D721Med (cell line): ENCODE results near the gene EIF1.
"Not testable (repeated sequence)": the region's sequence is repeated elsewhere in the genome, so short reads cannot be mapped to it uniquely, and the experiment has no call there.

Source experiments
- DNase-seq: peaks from one replicate; pipeline ENCODE4 v3.0.0; 2011; ENCODE audit warnings: low spot score; ENCODE audit not compliant: insufficient read length
- FAIRE-seq: peaks from 2 replicates; lab custom pipeline; 2011; peaks lifted over from hg19 to GRCh38; lab: Jason Lieb, UNC
- CTCF ChIP-seq: IDR thresholded peaks from 2 replicates; pipeline ENCODE4 v1.5.1; 2012; ENCODE audit warnings: mild to moderate bottlenecking, control low read depth; ENCODE audit not compliant: insufficient read depth; ENCODE audit errors: missing control alignments

The EIF1 gene

GRCh38 chr17:41688641-41689496, at the start of gene EIF1:
Gene EIF1 (plus strand): TSS chr17:41688885. CDS start chr17:41689039, 154 bp downstream.
- no peak for FAIRE-seq
- DNase-seq: peak; percentile 83
- TF ChIP-seq CTCF: no peak

DNA sequence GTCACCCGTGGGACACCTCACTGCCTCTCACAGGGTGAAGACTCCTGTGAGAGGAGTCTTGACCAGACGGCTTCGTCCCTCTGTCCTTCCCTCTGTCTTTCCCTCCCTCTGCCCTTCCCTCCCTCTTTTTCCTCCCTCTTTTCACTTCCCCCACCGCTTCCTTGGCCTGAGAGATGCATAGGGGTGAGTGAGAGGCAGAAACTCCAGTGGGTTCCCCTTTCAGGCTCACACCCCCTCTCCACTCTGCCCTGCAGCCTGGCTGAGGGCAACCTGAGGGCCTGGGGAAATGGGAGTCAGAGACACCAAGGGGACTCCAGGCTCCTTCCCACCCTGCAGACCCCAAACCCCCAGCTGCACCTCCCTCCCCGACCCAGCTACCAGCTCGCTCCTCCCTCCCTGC, 49.7 kb upstream of the EIF1 start:
- FAIRE-seq: no peak

GRCh38 chr17:41639492-41640473, 48.9 kb upstream of the EIF1 start:
- FAIRE-seq (no peak), DNase-seq (no peak)
- no peak for TF ChIP-seq CTCF

More for the DNA sequence above, 49.7 kb upstream of the EIF1 start:
- TF ChIP-seq CTCF: no peak
- no peak for DNase-seq

DNA sequence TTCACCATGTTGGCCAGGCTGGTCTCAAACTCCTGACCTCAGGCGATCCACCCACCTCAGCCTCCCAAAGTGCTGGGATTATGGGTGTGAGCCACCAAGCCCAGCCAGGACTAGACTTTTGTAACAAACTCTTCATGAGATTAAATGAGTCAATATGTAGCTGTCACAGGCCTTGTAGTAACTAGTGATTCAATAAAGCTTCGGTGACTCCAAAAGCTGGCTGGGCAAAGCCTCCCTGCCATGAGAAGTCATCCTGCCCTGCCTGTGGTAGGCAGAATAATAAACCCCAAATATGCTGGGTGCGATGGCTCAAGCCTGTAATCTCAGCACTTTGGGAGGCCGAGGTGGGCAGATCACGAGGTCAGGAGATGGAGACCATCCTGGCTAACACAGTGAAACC, 48.1 kb upstream of the EIF1 start:
- not testable (repeated sequence) for DNase-seq, FAIRE-seq

GRCh38 chr17:41642252-41643156, 46.2 kb upstream of the EIF1 start:
- TF ChIP-seq CTCF: no peak
- no peak for FAIRE-seq
- no peak for DNase-seq

GRCh38 chr17:41647038-41647813, 41.5 kb upstream of the EIF1 start:
- no peak for TF ChIP-seq CTCF
- FAIRE-seq (no peak), DNase-seq (no peak)
